ENCODE measurements around the gene TSPAN9.
"Not testable (repeated sequence)": the region's sequence is repeated elsewhere in the genome, so short reads cannot be mapped to it uniquely, and the experiment has no call there.

Gene TSPAN9

GRCh38 chr12:3044141-3044630, 33.0 kb upstream of the TSPAN9 start:
- DNase-seq, result no peak

- DNase-seq, result no peak
These were observed 31.7 kb upstream of the TSPAN9 start for GRCh38 chr12:3045494-3045893.

DNA sequence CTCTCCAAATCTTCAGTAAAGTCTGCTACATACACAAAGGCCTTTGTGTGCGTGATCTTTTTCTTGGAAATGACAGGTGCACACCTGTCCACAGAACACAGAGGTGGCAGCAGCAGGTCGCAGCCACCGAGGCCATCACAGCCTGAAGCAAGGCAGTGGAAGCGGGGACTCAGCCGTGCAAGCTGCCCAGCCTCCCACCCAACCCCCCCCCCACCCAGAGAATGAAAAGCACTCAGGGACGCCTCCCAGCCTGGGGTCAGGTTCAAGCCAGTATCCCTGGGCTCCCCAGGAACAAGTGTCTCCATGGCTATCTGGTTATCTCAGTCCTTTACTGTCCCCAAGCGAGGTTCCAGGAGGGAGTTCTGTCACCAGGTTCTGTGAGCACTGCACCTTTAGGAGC, 31.2 kb upstream of the TSPAN9 start:
- no peak for DNase-seq

DNA sequence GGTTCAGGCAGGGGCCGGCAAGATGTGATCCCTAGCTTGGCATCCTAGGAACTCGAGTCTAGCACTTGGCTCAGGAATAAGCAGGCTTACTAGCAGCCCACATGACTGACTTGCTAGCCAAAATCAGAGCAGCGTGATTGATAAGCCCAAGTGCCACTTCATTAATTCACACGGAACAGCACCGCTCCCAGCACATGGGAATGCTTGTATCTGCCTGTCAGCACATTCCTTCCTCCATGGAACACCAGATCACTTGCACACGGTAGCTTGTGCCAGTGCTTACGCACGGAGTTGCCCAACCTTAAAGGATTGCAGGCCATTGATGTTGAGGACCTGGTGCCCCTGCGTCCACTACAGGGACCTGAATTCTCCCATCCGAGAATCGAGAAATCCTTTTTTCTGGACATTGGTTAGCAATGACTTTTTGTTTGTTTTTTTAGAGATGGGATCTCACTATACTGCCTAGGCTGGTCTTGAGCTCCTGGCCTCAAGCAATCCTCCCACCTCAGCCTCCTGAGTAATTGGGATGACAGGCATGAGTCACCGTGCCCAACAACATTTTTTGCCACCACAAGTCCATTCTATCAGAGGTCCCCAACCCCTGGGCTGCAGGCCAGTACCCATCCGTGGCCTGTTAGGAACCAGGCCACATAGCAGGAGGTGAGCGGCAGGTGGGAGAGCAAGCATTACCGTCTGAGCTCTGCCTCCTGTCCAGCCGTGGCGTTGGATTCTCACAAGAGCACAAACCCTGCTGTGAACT, 30.6 kb upstream of the TSPAN9 start:
- DNase-seq, result no peak

DNA sequence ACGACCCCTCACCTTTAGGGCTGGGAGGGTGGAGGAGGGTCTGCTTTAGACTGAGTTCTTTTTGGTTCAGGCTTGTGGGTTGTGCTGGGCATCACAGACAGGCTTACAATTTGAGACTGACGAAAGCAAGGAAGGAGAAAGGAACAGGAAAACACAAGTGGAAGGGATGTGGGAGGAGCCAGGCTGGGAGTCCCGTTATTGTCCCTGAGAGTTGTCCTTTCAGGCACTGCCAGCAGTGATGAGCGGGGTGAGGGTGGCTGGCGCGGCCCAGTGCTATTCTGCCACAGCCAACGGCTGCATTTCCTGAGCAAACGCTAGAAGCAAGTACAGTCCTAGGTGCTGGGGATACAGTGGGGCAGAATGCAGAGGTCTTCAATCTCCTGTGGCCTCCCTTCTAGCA, 29.2 kb upstream of the TSPAN9 start:
- no peak for DNase-seq

- no peak for DNase-seq
These were observed 28.6 kb upstream of the TSPAN9 start for GRCh38 chr12:3048540-3048939.

DNA sequence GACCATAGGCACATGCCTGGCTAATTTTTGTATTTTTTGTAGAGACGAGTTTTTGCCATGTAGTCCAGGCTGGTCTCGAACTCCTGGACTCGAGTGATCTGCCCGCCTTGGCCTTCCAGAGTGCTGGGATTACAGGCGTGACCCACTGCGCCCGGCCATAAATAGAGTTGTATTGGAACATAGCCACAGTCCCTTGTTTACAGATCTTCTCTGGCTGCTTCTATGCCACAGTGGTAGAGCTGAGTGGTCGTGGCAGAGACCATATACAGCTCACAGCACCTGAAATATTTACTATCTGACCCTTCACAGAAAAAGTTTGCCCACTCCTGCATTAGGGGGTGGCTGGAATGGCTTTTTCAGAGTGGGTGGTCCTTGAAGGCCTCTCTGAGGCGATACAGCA, 28.0 kb upstream of the TSPAN9 start:
- no peak for DNase-seq

DNA sequence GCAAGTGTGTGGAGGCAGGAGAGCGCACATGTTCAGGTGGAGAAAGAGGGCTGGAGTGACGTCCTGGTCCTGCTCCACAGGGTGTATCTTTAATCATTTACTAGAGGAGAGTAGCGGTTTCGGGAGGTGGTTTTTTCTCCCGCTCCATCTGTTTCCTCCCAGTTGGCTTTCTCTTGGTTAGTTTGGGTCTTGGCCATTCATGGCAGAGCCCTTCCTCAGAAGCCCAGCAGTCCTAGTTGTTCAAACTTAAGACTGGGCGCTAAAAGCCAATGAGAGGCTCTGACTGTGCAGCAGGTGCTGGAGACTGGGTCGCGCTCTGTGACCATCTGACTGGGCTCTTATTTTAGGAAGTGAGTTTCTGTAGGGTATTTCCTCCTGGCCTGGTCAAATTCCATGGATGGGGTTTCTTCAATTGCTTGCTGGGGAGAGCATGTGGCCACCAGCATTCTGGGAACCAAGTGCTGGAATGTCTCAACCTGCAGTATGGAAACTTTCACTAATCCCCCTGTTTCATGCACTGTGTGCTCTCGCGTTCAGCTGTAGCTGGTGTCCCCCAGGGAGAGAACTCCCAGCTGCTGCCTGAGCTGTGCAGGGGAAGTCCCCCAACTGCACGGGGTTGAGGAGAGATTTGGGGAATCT, 27.4 kb upstream of the TSPAN9 start:
- DNase-seq, result no peak

- no peak for DNase-seq
These were observed 22.8 kb upstream of the TSPAN9 start for GRCh38 chr12:3054374-3054773.

DNA sequence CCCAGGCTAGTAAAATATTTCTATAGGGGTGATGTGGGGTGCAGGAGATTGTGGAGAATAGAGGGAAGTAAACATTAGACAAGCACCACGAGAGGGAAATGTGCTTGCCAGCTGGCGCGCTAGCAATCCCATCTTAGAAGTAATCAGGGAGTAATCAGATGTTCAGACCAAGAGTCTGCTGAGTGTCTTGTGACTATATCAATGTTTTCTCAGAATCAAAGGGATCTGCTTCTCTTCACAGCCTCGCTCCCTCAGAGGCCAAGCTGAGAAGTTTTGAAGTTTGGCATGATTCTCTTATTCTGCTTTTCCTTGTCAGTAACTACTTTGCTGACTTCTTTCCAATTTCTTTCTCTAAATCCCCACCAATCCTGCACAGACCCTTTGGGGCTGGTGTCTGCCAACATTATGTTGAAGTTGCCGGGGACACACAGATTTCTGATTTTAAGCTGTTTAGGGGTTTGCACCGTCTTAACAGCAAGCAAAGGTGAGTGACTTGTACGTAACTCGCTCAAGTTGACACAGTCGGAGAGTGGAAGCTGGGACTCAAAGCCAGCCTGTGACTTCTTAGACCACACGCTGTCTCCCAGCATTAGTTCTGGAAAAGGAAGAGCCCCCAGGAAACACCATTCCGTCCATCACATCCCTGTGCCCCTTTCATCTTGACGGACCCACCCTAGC, 22.0 kb upstream of the TSPAN9 start:
- DNase-seq, result no peak

DNA sequence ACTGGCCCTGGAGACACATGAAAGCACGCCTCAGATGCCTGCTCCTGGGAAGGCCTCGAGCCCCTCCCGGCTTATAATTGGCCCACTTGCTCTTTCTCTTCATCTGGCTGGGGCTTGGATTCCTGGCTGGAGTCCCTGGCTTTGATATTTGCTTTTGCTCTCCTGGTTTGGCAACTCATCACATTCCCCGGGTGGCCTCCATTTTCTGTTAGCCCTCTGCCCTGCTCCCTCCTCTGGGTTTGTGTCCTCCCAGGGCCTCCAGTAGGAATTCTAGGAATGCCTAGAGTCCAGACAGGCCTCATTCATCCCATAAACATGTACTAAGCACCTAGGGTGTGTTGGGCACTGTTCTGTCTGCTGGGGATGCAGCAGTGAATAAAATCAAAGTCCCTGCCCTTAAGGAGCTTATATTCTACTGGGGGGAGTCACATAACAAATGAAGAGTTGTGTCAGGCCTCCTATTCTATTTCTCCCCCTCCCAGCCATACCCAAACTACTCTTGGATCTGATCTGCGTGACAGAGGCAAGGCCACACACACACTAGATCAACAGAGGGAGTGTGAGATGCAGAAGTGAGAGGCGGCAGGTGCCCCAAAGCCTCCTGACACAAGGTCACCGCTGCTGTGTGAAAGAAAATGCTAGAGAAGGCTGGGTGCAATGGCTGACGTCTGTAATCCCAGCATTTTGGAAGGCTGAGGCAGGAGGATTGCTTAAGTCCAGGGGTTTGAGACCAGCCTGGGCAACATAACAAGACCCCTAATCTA, 21.3 kb upstream of the TSPAN9 start:
- no peak for DNase-seq

GRCh38 chr12:3061059-3061458, 16.1 kb upstream of the TSPAN9 start:
- no peak for DNase-seq

- DNase-seq, result no peak
These were observed 15.5 kb upstream of the TSPAN9 start for GRCh38 chr12:3061501-3062215.

DNA sequence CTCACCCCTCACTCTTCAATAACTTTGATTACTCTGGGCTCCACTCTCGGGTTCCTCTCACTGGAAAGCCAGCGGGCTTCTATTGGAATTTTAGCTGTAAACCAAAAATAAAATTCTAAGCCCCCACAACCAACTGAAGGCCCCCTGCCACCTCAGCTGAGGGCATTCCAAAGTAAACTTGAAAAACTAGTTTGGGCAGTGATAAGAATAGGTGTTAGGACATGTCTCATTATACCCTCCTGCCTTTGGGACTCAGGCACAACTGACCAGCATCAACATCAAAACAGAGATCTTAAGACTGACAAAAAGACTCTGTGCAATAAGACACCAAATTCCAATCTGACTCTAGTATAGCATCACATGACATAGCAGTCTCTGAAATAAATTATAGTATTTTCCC, 11.9 kb upstream of the TSPAN9 start:
- DNase-seq, result no peak

GRCh38 chr12:3065846-3066245, 11.3 kb upstream of the TSPAN9 start:
- DNase-seq, result not testable (repeated sequence)

GRCh38 chr12:3069714-3070113, 7.5 kb upstream of the TSPAN9 start:
- DNase-seq, result no peak

DNA sequence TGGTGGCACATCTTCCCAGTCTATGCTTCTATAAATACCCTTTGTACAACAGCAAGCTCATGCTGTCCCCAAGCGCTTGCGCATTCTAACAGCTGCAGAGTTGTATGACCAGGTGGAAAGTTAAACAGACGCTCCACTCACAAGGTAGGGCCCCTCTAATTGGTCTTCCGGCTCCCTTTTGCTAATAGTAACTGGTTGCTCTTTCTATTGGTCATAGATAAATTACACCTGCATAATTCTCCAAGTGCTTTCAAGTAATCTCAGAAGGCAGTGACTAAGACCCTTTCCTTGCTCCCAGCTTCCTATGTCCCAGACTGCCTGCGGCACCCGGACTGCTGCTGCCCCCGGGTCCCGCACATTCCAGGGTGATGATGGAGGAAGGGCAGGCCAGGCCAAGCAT, 6.1 kb upstream of the TSPAN9 start:
- no peak for DNase-seq

DNA sequence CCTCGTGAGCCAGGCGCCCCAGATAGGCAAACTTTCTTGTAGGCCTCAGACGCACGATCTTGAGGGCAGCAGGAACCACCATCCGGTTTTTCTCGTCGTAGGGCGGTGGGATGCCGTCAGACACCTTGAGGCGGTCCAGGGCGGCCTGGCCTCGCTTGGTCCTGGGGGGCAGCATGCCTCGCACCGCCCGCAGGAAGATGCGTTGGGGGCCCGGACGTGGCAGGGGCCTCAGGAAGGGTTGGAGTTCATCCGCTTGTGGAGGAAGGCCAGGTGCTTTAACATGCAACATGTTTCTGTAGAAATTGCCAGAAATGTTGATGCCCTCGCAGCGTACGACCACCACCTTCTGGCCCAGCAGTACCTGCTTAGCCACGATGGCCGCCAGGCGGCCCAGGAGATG, 5.5 kb upstream of the TSPAN9 start:
- DNase-seq, result no peak

DNA sequence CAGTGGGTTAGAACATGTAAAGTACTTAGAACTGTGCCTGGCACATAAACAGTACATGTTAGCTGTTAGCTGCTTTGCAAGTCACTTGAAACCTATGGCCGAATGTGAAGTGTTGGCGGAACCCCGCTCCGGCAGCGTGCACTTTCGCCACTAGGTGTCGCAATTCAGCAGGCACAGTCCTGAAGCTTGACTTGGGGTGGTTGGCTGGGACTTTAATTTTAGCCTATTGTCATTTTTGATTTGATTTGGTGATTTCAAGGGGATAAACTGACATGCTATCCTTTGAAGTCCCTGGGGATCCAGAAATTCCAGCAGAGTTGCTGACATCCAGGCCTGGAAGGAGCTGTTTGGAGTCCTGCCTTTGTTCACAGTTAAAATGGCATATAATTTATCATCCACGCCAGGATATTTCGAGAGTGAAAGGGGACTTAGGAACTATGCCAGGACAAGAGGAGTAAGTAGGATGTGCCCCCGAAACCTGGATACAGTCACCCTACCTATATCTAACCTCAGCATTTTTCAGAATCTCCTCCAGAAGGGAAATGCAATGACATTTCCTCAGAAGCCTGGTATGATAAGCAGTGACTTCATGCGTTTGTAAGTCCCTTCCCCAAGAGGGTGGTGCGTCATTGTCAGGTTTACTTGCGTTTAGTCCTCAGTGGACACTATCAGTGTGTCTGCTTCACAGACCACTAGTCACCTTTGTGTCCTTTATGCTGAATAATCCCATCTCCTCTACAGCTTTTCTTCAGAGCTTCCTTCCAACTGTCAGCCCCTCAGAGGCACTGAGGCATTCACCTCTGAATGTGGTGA, 3.5 kb upstream of the TSPAN9 start:
- DNase-seq, result peak; percentile 86 to 89

DNA sequence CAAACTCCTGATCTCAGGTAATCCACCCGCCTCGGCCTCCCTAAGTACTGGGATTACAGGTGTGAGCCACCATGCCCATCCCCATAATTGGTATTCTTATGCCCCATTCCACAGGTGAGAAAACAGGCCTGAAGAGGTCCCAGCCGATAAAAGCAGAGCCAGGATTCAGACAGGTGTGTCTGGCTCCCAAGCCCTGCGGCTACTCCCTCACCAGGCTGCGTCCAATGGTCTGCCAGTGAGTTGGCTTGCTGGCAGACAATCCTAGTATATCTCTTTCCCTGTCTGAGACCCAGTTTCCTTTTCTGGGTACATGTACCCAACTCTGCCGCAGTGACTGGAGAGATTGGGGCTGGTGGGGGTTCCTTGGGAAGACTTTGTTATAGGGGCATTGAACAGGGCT, 1.9 kb upstream of the TSPAN9 start:
- no peak for DNase-seq

DNA sequence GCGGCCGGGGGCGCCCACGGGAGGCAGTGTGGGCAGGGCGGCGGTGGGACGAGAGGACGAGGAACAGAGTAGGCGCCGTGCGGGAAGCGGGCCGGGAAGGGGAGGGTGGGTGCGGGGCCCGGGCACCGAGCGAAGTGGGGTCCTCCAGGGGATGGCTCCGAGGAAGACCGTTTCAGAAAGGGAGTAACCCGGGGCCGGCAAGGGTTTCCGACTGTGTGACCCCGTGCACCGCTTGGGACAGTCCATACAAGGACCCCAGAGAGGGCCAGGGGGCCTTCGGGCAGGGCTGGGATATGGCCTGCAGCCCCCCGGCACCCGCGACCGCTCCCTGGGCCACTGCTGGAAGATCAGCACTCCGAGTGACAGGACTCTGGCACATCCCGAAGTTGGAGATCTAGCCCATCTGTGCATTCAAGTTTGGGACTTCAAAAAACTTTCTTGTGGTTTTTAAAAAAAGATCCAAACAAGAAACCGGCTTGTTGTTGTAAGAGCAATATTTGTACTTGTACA, 448 bp downstream of the TSPAN9 start:
- peak in 1 of 2 experiments; percentile 13 for DNase-seq
